Measurements from ENCODE around the gene CRY1. TPM values are rescaled to one million over a fixed set of nuclear protein-coding genes. Genes with fewer than 3 reads are reported as not detected.
"Not testable (repeated sequence)": the region's sequence is repeated elsewhere in the genome, so short reads cannot be mapped to it uniquely, and the experiment has no call there.

The CRY1 gene
- total and polyA plus RNA-seq, 2 of the 4 experiments (the other 2 are of a cell fraction), result 5.9 to 9.9 TPM

GRCh38 chr12:106997916-106998315 is 95.4 kb downstream of the CRY1 start:
- Histone ChIP-seq H2BK20ac (ENCODE audit: low read depth, low read length) (no peak overlapping the region), H2BK120ac (ENCODE audit: low read depth, low read length) (no peak overlapping the region), H3K9me3 (ENCODE audit: control insufficient read depth, insufficient read depth, low read length) (no peaks in the 10 kb centered on the region), H3K9me1 (ENCODE audit: insufficient read depth, low read length) (peaks cover 3% of the 10 kb centered on the region; the same call in 1 of the 2 replicates), H4K5ac (ENCODE audit: low read depth, low read length) (no peak overlapping the region), H3K4me3 (ENCODE audit: insufficient read depth, low read depth, low read length) (no peak overlapping the region), H3K56ac (ENCODE audit: extremely low read depth, insufficient read depth, low read length) (no peak overlapping the region), H4K8ac (ENCODE audit: low read depth in 2 of 2, low read length in 2 of 2) (no peak overlapping the region), H3K18ac (ENCODE audit: low read depth, low read length) (no peak overlapping the region), H2AFZ (replicated peaks; ENCODE audit: low read length, poor library complexity) (no peak overlapping the region), H2BK5ac (ENCODE audit: low read depth, low read length, poor library complexity, severe bottlenecking) (no peak overlapping the region), H2BK15ac (ENCODE audit: low read depth, low read length) (no peak overlapping the region), H3K36me3 (ENCODE audit: control insufficient read depth, insufficient read depth, low read length) (peaks cover 3% of the 10 kb centered on the region; the same call in 1 of the 2 replicates), H3K4ac (ENCODE audit: low read depth, low read length) (no peak overlapping the region), H3K4me1 (ENCODE audit: control insufficient read depth, insufficient read depth, low read length) (peaks cover 4% of the 10 kb centered on the region), H4K20me1 (ENCODE audit: insufficient read depth, low read length) (no peaks in the 10 kb centered on the region), H2AK9ac (replicated peaks; ENCODE audit: low read depth, low read length, poor library complexity) (no peak overlapping the region), H3K9ac (ENCODE audit: low read depth, low read length) (no peak overlapping the region), H3K27me3 (ENCODE audit: control insufficient read depth, insufficient read depth, low read length) (no peaks in the 10 kb centered on the region), H3K23ac (ENCODE audit: low read depth, low read length) (no peak overlapping the region), H2AK5ac (ENCODE audit: low read depth, low read length) (no peak overlapping the region), H3K4me2 (ENCODE audit: low read depth, low read length) (no peak overlapping the region), H3K27ac (ENCODE audit: insufficient read depth, low read length) (no peak overlapping the region), H4K91ac (ENCODE audit: insufficient read depth, low read depth, low read length) (no peak overlapping the region), H3K14ac (replicated peaks; ENCODE audit: low read depth, low read length) (no peak overlapping the region), H3K79me1 (ENCODE audit: low read depth in 1 of 2, low read length in 2 of 2) (no peaks in the 10 kb centered on the region; a peak in 2 of 4 replicates)
- dilution Hi-C loops (cut with HindIII; ENCODE audit: low sequenced_read_pairs, unreplicated experiment) (no loop called here), intact Hi-C loops (cut with micrococcal nuclease) (no loop called here), in situ Hi-C loops (cut with MboI; ENCODE audit: low sequenced_read_pairs) (no loop called here)
- ChIA-PET CTCF (interaction anchor here (0.9 kb wide), 1 partner anchor 37 kb away, joined by 3 read pairs; no protein-coding TSS in a partner anchor), POLR2A (ENCODE audit: unreplicated experiment) (no interaction called here)
- WGBS, 2 experiments (ENCODE audit: extremely low coverage in 2 of 2, insufficient read length in 1 of 2), result no CpG with 5 or more reads among the region's 1 CpG
- TF ChIP-seq MAZ (IDR thresholded peaks at IDR 0.05; ENCODE audit: borderline replicate concordance, low read depth, low read length), result no peak
- TF ChIP-seq CTCF (conservative IDR thresholded peaks at IDR 0.05; ENCODE audit: low read depth, low read length), result no peak
- TF ChIP-seq RAD21 (IDR thresholded peaks at IDR 0.05; ENCODE audit: low read length), result no peak
- DNase-seq (no peak), ATAC-seq (ENCODE audit: low read depth) (no peak)
- BruUV-seq (replicated peaks), result no TSS peak

- H3K4me1 ChIP-seq (ENCODE audit: control insufficient read depth, insufficient read depth, low read length); H2BK20ac ChIP-seq (ENCODE audit: low read depth, low read length); H3K4me3 ChIP-seq (ENCODE audit: insufficient read depth, low read depth, low read length); CTCF ChIA-PET; H3K4me2 ChIP-seq (ENCODE audit: low read depth, low read length); H3K18ac ChIP-seq (ENCODE audit: low read depth, low read length); H4K8ac ChIP-seq (ENCODE audit: low read depth in 2 of 2, low read length in 2 of 2); H3K27ac ChIP-seq (ENCODE audit: insufficient read depth, low read length); POLR2A ChIA-PET (ENCODE audit: unreplicated experiment); dilution Hi-C loops (cut with HindIII; ENCODE audit: low sequenced_read_pairs, unreplicated experiment); H3K36me3 ChIP-seq (ENCODE audit: control insufficient read depth, insufficient read depth, low read length); DNase-seq; H3K9me1 ChIP-seq (ENCODE audit: insufficient read depth, low read length); H3K23ac ChIP-seq (ENCODE audit: low read depth, low read length); ATAC-seq (ENCODE audit: low read depth); H2BK15ac ChIP-seq (ENCODE audit: low read depth, low read length); H3K56ac ChIP-seq (ENCODE audit: extremely low read depth, insufficient read depth, low read length); H2BK120ac ChIP-seq (ENCODE audit: low read depth, low read length); H4K5ac ChIP-seq (ENCODE audit: low read depth, low read length); H2AK9ac ChIP-seq (replicated peaks; ENCODE audit: low read depth, low read length, poor library complexity); BruUV-seq (replicated peaks); H3K27me3 ChIP-seq (ENCODE audit: control insufficient read depth, insufficient read depth, low read length); H2AK5ac ChIP-seq (ENCODE audit: low read depth, low read length); H3K14ac ChIP-seq (replicated peaks; ENCODE audit: low read depth, low read length); H3K79me1 ChIP-seq (ENCODE audit: low read depth in 1 of 2, low read length in 2 of 2); in situ Hi-C loops (cut with MboI; ENCODE audit: low sequenced_read_pairs); H4K91ac ChIP-seq (ENCODE audit: insufficient read depth, low read depth, low read length); H2BK5ac ChIP-seq (ENCODE audit: low read depth, low read length, poor library complexity, severe bottlenecking); H3K9ac ChIP-seq (ENCODE audit: low read depth, low read length); H2AFZ ChIP-seq (replicated peaks; ENCODE audit: low read length, poor library complexity); H3K9me3 ChIP-seq (ENCODE audit: control insufficient read depth, insufficient read depth, low read length); H3K4ac ChIP-seq (ENCODE audit: low read depth, low read length); intact Hi-C loops (cut with micrococcal nuclease); H4K20me1 ChIP-seq (ENCODE audit: insufficient read depth, low read length): not testable (repeated sequence)
- no CpG with 5 or more reads among the region's 5 CpGs for WGBS, 2 experiments (ENCODE audit: extremely low coverage in 2 of 2, insufficient read length in 1 of 2)
Observed at GRCh38 chr12:106996102-106996501, 97.2 kb downstream of the CRY1 start.

All from IMR-90 (cell line).